ENCODE results near the gene FAM24B.

FAM24B gene

GRCh38 chr10:122849900-122850605 lies 29.3 kb downstream of the FAM24B start:
- Mint-ChIP-seq H3K27me3 (no peaks in the 10 kb centered on the region), H3K36me3 (ENCODE audit: low read depth) (peaks cover 75% of the 10 kb centered on the region), H3K27ac (no peak overlapping the region), H3K4me1 (ENCODE audit: low read depth) (peaks cover 17% of the 10 kb centered on the region), H3K9me3 (peaks cover 11% of the 10 kb centered on the region), H3K4me3 (no peak overlapping the region)

GRCh38 chr10:122849090-122849489 lies 30.3 kb downstream of the FAM24B start:
- no peak overlapping the region for H3K27ac Mint-ChIP-seq
- H3K4me1 Mint-ChIP-seq (ENCODE audit: low read depth) = peaks cover 8% of the 10 kb centered on the region
- no peak overlapping the region for H3K4me3 Mint-ChIP-seq
- H3K27me3 Mint-ChIP-seq = no peaks in the 10 kb centered on the region
- peaks cover 11% of the 10 kb centered on the region for H3K9me3 Mint-ChIP-seq
- peaks cover 73% of the 10 kb centered on the region for H3K36me3 Mint-ChIP-seq (ENCODE audit: low read depth)

GRCh38 chr10:122847782-122848604 lies 31.4 kb downstream of the FAM24B start:
- H3K4me3 Mint-ChIP-seq = no peak overlapping the region
- no peaks in the 10 kb centered on the region for H3K4me1 Mint-ChIP-seq (ENCODE audit: low read depth)
- H3K27ac Mint-ChIP-seq = no peak overlapping the region
- H3K9me3 Mint-ChIP-seq = peaks cover 8% of the 10 kb centered on the region
- H3K36me3 Mint-ChIP-seq (ENCODE audit: low read depth) = peaks cover 65% of the 10 kb centered on the region
- H3K27me3 Mint-ChIP-seq = no peaks in the 10 kb centered on the region

- no peaks in the 10 kb centered on the region for H3K27me3 Mint-ChIP-seq
- H3K36me3 Mint-ChIP-seq (ENCODE audit: low read depth) = peaks cover 64% of the 10 kb centered on the region
- H3K27ac Mint-ChIP-seq = no peak within 1 kb of the TSS
- H3K4me3 Mint-ChIP-seq = no peak within 1 kb of the TSS
- no peaks in the 10 kb centered on the region for H3K4me1 Mint-ChIP-seq (ENCODE audit: low read depth)
- H3K9me3 Mint-ChIP-seq = peaks cover 8% of the 10 kb centered on the region
These were observed 33.5 kb downstream of the FAM24B start, which contains the start of gene CUZD1 for GRCh38 chr10:122845783-122846332. TSS of gene CUZD1 (minus strand) at chr10:122845857. CDS start at chr10:122845843, 14 bp downstream.

- Mint-ChIP-seq H3K27me3 (no peaks in the 10 kb centered on the region), H3K9me3 (peaks cover 8% of the 10 kb centered on the region), H3K4me3 (no peak overlapping the region), H3K27ac (no peak overlapping the region), H3K36me3 (ENCODE audit: low read depth) (peaks cover 61% of the 10 kb centered on the region), H3K4me1 (ENCODE audit: low read depth) (no peaks in the 10 kb centered on the region)
These were observed 35.2 kb downstream of the FAM24B start for GRCh38 chr10:122844146-122844545.

GRCh38 chr10:122841569-122841968 lies 37.8 kb downstream of the FAM24B start:
- H3K27ac Mint-ChIP-seq = no peak overlapping the region
- H3K4me3 Mint-ChIP-seq = no peak overlapping the region
- no peaks in the 10 kb centered on the region for H3K27me3 Mint-ChIP-seq
- H3K36me3 Mint-ChIP-seq (ENCODE audit: low read depth) = peaks cover 73% of the 10 kb centered on the region
- no peaks in the 10 kb centered on the region for H3K4me1 Mint-ChIP-seq (ENCODE audit: low read depth)
- H3K9me3 Mint-ChIP-seq = peaks cover 7% of the 10 kb centered on the region

GRCh38 chr10:122839505-122839904 lies 39.9 kb downstream of the FAM24B start:
- H3K4me3 Mint-ChIP-seq = no peak overlapping the region
- H3K9me3 Mint-ChIP-seq = no peaks in the 10 kb centered on the region
- peaks cover 75% of the 10 kb centered on the region for H3K36me3 Mint-ChIP-seq (ENCODE audit: low read depth)
- no peaks in the 10 kb centered on the region for H3K27me3 Mint-ChIP-seq
- H3K27ac Mint-ChIP-seq = no peak overlapping the region
- H3K4me1 Mint-ChIP-seq (ENCODE audit: low read depth) = no peaks in the 10 kb centered on the region

- Mint-ChIP-seq H3K9me3 (no peaks in the 10 kb centered on the region), H3K4me1 (ENCODE audit: low read depth) (no peaks in the 10 kb centered on the region), H3K36me3 (ENCODE audit: low read depth) (peaks cover 72% of the 10 kb centered on the region), H3K27me3 (no peaks in the 10 kb centered on the region), H3K4me3 (no peak overlapping the region), H3K27ac (no peak overlapping the region)
These were observed 40.5 kb downstream of the FAM24B start for GRCh38 chr10:122838880-122839279.

GRCh38 chr10:122835908-122836307 lies 43.5 kb downstream of the FAM24B start:
- Mint-ChIP-seq H3K4me1 (ENCODE audit: low read depth) (no peaks in the 10 kb centered on the region), H3K36me3 (ENCODE audit: low read depth) (peaks cover 77% of the 10 kb centered on the region), H3K9me3 (no peaks in the 10 kb centered on the region), H3K27ac (no peak overlapping the region), H3K27me3 (no peaks in the 10 kb centered on the region), H3K4me3 (no peak overlapping the region)

- H3K36me3 Mint-ChIP-seq (ENCODE audit: low read depth) = peaks cover 43% of the 10 kb centered on the region
- H3K4me3 Mint-ChIP-seq = no peak overlapping the region
These were observed 48.4 kb downstream of the FAM24B start for GRCh38 chr10:122830965-122831353.

GRCh38 chr10:122830273-122830964 lies 49.0 kb downstream of the FAM24B start:
- Mint-ChIP-seq H3K9me3 (no peaks in the 10 kb centered on the region), H3K4me3 (no peak overlapping the region), H3K36me3 (ENCODE audit: low read depth) (peaks cover 39% of the 10 kb centered on the region), H3K4me1 (ENCODE audit: low read depth) (no peaks in the 10 kb centered on the region), H3K27ac (no peak overlapping the region), H3K27me3 (peaks cover 7% of the 10 kb centered on the region)

More at GRCh38 chr10:122830965-122831353, 48.4 kb downstream of the FAM24B start:
- H3K4me1 Mint-ChIP-seq (ENCODE audit: low read depth) = no peaks in the 10 kb centered on the region
- H3K27ac Mint-ChIP-seq = no peak overlapping the region
- H3K9me3 Mint-ChIP-seq = no peaks in the 10 kb centered on the region
- H3K27me3 Mint-ChIP-seq = peaks cover 7% of the 10 kb centered on the region

- Mint-ChIP-seq H3K27ac (no peak overlapping the region), H3K36me3 (ENCODE audit: low read depth) (peaks cover 30% of the 10 kb centered on the region), H3K27me3 (peaks cover 15% of the 10 kb centered on the region), H3K4me3 (no peak overlapping the region), H3K4me1 (ENCODE audit: low read depth) (no peaks in the 10 kb centered on the region), H3K9me3 (no peaks in the 10 kb centered on the region)
These were observed 49.9 kb downstream of the FAM24B start for GRCh38 chr10:122829454-122829853.

- H3K27me3 Mint-ChIP-seq = peaks cover 22% of the 10 kb centered on the region
These were observed 50.6 kb downstream of the FAM24B start for GRCh38 chr10:122828716-122829255.

GRCh38 chr10:122827302-122827701 lies 52.1 kb downstream of the FAM24B start:
- no peaks in the 10 kb centered on the region for H3K4me1 Mint-ChIP-seq (ENCODE audit: low read depth)
- H3K27ac Mint-ChIP-seq = no peak overlapping the region
- H3K27me3 Mint-ChIP-seq = peaks cover 28% of the 10 kb centered on the region
- H3K9me3 Mint-ChIP-seq = no peaks in the 10 kb centered on the region
- no peak overlapping the region for H3K4me3 Mint-ChIP-seq
- H3K36me3 Mint-ChIP-seq (ENCODE audit: low read depth) = peaks cover 17% of the 10 kb centered on the region

More at GRCh38 chr10:122828716-122829255, 50.6 kb downstream of the FAM24B start:
- H3K4me3 Mint-ChIP-seq = no peak overlapping the region
- H3K27ac Mint-ChIP-seq = no peak overlapping the region
- H3K36me3 Mint-ChIP-seq (ENCODE audit: low read depth) = peaks cover 28% of the 10 kb centered on the region
- H3K9me3 Mint-ChIP-seq = no peaks in the 10 kb centered on the region
- H3K4me1 Mint-ChIP-seq (ENCODE audit: low read depth) = no peaks in the 10 kb centered on the region
